Cardiac muscle cell (in vitro differentiated cells and primary cell): ENCODE results near the gene SUSD6. TPM values are rescaled to one million over a fixed set of nuclear protein-coding genes. Genes with fewer than 3 reads are reported as not detected.
"Not testable (repeated sequence)": the region's sequence is repeated elsewhere in the genome, so short reads cannot be mapped to it uniquely, and the experiment has no call there.

Experiments used
- DNase-seq, 2 donors: peaks; one replicate each; pipeline versions ENCODE4 v3.0.0 to v3.0.0-alpha.2; 2010 to 2017; ENCODE audit warnings: low read depth in 1 of 2, low spot score in 1 of 2
- H3K27ac ChIP-seq: fragments of 200-600 bp; sonication (generic); 2 replicates; pipeline ENCODE4 v1.5.1; 2016
- H3K27me3 ChIP-seq: fragments of 200-600 bp; sonication (generic); 2 replicates; pipeline ENCODE4 v1.6.0; 2016; ENCODE audit warnings: control low read depth
- H3K36me3 ChIP-seq: fragments of 200-600 bp; sonication (generic); 2 replicates; pipeline ENCODE4 v1.5.1; 2016; ENCODE audit warnings: control low read depth
- H3K4me1 ChIP-seq: fragments of 200-600 bp; sonication (generic); 2 replicates; pipeline ENCODE4 v1.8.1; 2017; ENCODE audit warnings: low read depth, mild to moderate bottlenecking, mixed run types
- H3K4me3 ChIP-seq: fragments of 200-600 bp; sonication (generic); 2 replicates; pipeline ENCODE4 v1.5.1; 2016; ENCODE audit warnings: mild to moderate bottlenecking
- H3K9me3 ChIP-seq: fragments of 200-600 bp; sonication (generic); 2 replicates; pipeline ENCODE4 v1.5.1; 2017; ENCODE audit warnings: low read depth, mild to moderate bottlenecking, control low read depth
- polyA plus RNA-seq: library from polyadenylated mRNA; unstranded; fragments of >200 nt; fragmentation: Nextera tagmentation; extraction: Ambion mirVana; gene quantifications from 2 replicates; pipeline ENCODE4 v1.2.1, GENCODE V29; 2016
- total RNA-seq: library from RNA; depleted of rRNA; stranded (reverse); fragments of >200 nt; gene quantifications from 2 replicates; pipeline ENCODE4 v1.2.3, GENCODE V29; 2016
- TF ChIP-seq, protein P1 (sequence below): IDR thresholded peaks from 2 replicates; pipeline ENCODE4 v1.5.1; 2012; ENCODE audit warnings: low read depth, mild to moderate bottlenecking, low read length

Gene SUSD6
- total and polyA plus RNA-seq, 2 experiments from 2014 or later: 8.7 to 12.1 TPM

DNA sequence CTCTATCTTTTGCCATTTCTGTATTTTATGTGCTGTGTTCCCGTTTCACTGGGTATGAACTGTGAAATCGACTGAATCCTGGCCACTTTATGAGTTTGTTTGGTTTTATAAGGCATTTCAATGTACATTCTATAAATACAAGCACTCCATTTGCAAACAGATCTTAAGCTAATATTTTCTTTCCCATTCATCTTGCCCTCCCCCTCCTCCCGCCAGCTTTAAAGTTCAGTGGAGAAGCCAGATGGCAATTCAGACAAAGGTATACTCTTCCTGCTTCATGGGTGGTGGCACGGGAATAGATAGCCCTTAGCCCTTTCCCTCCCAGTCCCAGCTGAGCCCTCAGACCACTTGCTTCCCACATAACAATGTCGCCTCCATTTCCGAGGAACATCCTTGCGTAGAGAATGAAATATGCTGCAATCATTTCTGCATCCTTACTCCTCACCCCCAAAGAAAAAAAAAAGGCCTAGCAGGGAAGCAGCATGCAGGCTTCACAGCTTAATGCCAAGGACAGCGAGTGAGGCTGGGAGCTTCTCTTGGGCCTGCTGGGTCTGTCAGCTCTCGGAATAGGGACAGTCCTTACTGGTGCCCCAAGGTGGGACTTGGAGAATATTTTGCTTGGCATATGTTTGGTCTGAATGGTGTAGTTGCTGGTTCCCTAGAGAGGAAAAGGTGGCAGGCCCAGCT, 102.7 kb downstream of the SUSD6 start:
- Histone ChIP-seq H3K27ac (peak overlapping the region; percentile 89), H3K9me3 (no peaks in the 10 kb centered on the region), H3K4me1 (peaks cover 37% of the 10 kb centered on the region), H3K27me3 (no peaks in the 10 kb centered on the region), H3K4me3 (no peak overlapping the region), H3K36me3 (peaks cover 3% of the 10 kb centered on the region)
- no peak for DNase-seq
- TF ChIP-seq, protein P1, sequence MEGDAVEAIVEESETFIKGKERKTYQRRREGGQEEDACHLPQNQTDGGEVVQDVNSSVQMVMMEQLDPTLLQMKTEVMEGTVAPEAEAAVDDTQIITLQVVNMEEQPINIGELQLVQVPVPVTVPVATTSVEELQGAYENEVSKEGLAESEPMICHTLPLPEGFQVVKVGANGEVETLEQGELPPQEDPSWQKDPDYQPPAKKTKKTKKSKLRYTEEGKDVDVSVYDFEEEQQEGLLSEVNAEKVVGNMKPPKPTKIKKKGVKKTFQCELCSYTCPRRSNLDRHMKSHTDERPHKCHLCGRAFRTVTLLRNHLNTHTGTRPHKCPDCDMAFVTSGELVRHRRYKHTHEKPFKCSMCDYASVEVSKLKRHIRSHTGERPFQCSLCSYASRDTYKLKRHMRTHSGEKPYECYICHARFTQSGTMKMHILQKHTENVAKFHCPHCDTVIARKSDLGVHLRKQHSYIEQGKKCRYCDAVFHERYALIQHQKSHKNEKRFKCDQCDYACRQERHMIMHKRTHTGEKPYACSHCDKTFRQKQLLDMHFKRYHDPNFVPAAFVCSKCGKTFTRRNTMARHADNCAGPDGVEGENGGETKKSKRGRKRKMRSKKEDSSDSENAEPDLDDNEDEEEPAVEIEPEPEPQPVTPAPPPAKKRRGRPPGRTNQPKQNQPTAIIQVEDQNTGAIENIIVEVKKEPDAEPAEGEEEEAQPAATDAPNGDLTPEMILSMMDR: no peak

- Histone ChIP-seq H3K4me1 (peaks cover 36% of the 10 kb centered on the region), H3K27me3 (no peaks in the 10 kb centered on the region), H3K9me3 (no peaks in the 10 kb centered on the region), H3K27ac (no peak overlapping the region), H3K4me3 (no peak overlapping the region), H3K36me3 (no peaks in the 10 kb centered on the region)
- TF ChIP-seq, protein P1: no peak
- peak; percentile 45 to 97 for DNase-seq
Observed at GRCh38 chr14:69715725-69716477, 104.5 kb downstream of the SUSD6 start.

GRCh38 chr14:69716478-69717187, 105.2 kb downstream of the SUSD6 start:
- no peaks in the 10 kb centered on the region for H3K36me3 ChIP-seq
- no peak overlapping the region for H3K27ac ChIP-seq
- H3K4me1 ChIP-seq: peaks cover 29% of the 10 kb centered on the region
- H3K27me3 ChIP-seq: no peaks in the 10 kb centered on the region
- H3K4me3 ChIP-seq: no peak overlapping the region
- TF ChIP-seq, protein P1: no peak
- peak in 1 of 2 donors; percentile 96 for DNase-seq
- no peaks in the 10 kb centered on the region for H3K9me3 ChIP-seq

DNA sequence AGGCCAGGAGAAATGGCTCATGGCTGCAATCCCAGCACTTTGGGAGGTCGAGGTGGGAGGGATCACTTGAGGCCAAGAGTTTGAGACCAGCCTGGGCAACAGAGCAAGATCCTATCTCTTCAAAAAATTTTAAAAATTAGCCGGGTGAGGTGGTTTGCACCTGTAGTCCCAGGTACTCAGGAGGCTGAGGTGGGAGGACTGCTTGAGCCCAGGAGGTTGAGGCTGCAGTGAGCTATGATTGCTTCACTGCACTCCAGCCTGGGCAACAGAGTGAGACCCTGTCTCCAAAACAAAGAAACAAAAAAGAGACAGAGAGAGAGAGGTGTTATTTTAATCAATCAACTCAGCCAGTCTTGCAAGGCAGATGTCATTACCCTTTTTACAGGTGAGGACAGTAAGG, 107.2 kb downstream of the SUSD6 start:
- H3K27ac ChIP-seq, H3K4me1 ChIP-seq, H3K9me3 ChIP-seq, H3K27me3 ChIP-seq, H3K4me3 ChIP-seq, H3K36me3 ChIP-seq, DNase-seq: not testable (repeated sequence)

DNA sequence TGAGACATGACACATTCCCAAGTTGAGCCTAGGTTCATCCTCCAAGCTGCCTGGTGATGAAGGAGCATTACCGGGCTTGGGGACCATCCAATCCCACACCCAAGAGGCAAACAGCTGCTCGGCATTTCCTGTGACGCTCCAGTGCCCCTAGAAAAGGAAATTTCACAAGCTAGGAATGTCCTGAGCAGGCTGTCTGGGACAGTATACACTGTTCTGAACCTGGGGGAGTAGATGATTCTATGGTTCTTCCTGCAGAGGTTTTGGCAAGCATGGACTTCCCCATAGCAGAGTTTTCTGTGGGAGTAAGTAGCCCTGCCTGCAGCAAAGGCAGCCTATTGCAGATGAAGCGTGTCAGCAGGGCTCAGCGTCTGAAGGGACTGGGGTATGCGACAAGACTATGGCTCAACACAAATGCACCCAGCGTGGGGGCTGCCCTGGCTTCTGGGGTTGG, 108.1 kb downstream of the SUSD6 start:
- H3K27me3 ChIP-seq: no peaks in the 10 kb centered on the region
- peak in 1 of 2 donors; percentile 99 for DNase-seq
- no peak overlapping the region for H3K27ac ChIP-seq
- H3K4me1 ChIP-seq: no peaks in the 10 kb centered on the region
- H3K4me3 ChIP-seq: no peak overlapping the region
- H3K9me3 ChIP-seq: no peaks in the 10 kb centered on the region
- H3K36me3 ChIP-seq: no peaks in the 10 kb centered on the region
- TF ChIP-seq, protein P1: no peak
